SHP77 treated with DMSO at 0.1 percent for 48 hours (cell line): ENCODE data around the gene KRT3.

ENCODE experiments used
- DNase-seq: peaks from one replicate; lab custom pipeline; 2025; lab: John Stamatoyannopoulos, UW

Gene KRT3

DNA sequence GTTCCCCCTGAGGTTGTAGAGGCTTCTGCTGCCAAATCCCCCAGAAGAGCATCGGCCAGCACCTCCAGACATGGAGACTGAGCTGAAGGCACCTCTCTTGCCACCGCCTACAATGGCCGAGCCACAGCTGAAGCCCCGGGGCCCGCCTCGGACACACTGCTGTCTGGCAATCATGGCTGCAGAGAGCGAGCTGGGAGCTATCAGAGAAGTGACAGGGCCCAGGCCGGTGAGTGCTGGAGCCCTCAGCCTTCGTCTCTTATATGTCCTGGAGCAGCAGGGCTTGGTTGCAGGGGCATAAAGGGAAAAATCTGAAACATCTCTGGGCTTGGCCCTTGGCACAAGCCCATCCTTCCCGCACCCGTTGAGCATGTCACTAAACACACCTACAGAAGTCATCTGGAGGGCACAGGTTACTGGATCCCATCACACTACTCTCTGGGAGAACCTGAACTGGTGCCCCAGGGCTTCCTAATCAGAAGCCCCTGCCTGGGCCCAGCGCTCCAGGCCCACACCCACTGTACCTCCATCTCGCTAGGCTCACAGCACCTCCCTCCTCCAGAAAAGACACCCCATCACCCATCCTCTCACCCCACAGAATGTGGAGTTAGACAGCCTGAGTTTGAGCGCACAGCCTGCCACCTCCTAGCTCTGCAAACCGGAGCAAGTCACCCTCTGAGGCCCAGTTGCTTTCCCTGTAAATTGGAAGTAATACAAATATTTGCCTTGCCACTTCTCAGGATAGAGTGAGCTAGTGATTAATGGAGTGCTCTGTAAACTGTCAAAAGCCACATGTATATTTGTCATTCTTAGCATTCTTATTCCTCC is 18.2 kb upstream of the KRT3 start, which contains the start of gene KRT4:
Gene KRT4 (minus strand): TSS at position 232 of the 825 bp plus-strand sequence. CDS start 58 bp downstream, at position 174.
- peak; percentile 38 for DNase-seq

DNA sequence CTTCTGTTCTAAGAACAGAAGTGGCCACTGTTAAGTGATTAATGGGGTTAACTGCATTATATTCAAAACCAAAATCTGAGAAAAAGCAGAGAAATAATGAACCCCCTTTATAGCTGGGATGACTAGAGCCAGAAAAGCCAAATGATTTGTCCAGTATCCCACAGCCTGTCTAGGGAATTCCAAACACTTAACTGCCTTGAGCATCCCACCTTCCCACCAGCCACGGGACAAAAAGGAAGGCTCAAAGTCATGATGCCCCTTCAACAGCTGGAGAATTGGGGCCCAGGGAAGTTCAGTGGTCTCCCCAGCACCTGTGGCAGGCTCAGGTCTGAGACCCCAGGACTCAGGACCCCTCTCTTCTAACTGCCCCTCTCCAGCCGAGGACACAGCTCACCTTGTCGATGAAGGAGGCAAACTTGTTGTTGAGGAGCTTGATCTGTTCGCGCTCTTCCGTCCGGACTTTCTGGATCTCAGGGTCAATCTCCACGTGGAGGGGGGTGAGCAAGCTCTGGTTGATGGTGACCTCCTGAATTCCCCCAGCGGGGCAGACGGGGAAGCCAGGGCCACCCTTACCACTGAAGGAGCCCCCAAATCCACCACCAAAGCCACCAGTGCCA is 17.4 kb upstream of the KRT3 start:
- no peak for DNase-seq

DNA sequence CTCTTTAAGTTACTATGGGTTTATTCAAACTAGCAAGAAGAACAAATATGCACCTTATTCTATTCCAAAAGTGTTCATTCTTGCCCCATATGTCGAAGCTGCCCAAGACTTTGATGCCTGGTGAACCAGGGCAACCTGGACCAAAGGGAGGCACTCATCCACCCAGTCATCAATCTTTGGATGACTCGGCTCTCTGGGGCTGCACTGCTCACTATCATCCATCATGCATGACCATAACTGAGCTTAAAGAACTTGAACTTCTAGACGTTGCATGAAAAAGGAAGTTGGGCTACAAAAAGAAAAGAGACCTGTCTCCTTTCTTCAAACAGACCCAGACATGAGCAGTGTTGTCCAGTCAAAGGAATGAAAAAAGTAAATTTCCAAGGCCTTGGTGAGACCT is 16.8 kb upstream of the KRT3 start:
- DNase-seq: no peak

GRCh38 chr12:52812073-52812400 is 16.1 kb upstream of the KRT3 start:
- no peak for DNase-seq

GRCh38 chr12:52811191-52812072 is 15.5 kb upstream of the KRT3 start:
- DNase-seq: no peak

- DNase-seq: no peak
Observed at GRCh38 chr12:52810554-52810953, 14.6 kb upstream of the KRT3 start.

GRCh38 chr12:52809166-52809565 is 13.2 kb upstream of the KRT3 start:
- no peak for DNase-seq

DNA sequence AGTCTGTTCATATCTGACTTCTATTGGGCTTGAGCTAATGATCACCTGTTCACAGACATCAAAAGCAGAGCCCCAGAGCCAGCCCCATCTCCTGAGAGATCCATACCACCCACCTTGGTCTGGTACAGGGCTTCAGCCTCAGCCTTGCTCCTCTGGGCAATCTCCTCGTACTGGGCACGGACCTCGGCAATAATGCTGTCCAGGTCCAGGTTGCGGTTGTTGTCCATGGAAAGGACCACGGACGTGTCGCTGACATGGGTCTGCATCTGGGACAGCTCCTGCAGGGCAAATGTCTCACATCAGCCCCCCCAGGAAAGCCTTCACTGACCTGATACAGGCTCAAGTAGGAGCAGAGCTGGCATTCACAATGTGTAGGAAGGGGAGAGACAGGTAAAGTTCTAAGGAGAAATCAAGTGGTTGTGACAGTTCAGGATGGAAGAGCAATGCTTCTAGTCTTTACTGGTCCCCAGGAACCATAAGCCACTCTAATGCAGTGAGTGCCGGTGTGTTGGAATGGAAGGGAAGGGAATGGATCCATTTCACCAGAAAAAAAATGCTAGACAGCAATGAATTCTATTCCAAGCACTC is 12.8 kb upstream of the KRT3 start:
- DNase-seq: no peak

DNA sequence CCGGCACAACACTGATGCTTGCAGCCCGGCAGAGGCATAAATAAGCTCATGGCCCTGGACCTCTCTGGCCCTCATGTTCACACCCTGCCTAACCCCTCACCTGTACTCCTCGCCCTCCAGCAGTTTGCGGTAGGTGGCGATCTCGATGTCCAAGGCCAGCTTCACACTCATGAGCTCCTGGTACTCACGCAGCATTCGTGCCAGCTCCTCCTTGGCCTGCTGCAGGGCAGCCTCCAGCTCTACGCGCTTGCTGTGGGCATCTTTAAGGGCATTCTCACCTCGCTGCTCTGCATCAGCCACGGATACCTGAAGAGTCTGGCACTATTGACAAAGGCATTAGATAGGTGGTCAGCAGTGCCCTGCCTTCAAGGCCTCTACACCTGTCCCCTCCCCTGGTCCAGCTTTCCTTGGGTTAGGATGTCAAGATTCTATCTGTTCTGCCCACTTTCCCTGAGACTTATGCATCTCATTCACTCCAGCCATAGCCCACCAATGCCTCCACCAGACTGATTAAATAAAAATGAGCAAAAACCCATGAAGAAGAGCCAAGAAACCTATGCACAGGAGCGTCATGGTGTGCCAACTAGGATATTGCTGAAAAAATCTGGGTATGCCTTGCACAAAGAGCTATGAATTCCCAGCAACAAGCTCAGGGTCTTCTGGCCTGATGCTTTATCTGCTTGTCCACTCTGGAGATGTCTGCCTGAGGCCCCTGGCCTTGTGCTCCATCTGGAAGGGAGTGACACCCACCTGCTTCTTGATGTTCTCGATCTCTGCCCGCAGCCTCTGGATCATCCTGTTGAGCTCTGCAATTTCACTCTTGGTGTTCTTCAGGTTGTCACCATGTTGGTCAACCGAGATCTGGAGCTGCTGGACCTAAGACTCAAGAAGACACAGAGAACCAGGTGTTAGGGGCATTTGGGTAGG is 11.9 kb upstream of the KRT3 start:
- DNase-seq: no peak

GRCh38 chr12:52806821-52807543 is 11.1 kb upstream of the KRT3 start:
- no peak for DNase-seq

GRCh38 chr12:52806169-52806811 is 10.4 kb upstream of the KRT3 start:
- no peak for DNase-seq

DNA sequence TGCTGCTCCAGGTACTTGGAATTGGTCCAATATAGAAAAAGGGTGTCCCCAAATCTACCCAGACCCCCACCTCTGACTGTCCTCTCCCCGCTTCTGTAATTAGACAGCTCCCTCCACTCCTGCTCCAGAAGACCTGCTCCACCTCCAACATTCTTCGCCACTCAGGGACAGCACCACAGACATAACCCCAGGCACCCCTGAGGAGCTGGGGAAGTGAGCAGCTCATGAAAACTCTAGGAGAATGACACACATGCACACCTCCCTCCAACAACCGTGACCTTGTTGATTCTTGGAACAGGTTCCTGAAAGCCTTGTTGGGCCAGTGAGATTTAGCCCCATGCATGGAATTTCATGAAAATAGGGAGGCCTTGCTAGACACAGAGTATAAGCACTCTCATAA is 9.8 kb upstream of the KRT3 start:
- no peak for DNase-seq

GRCh38 chr12:52805000-52805399 is 9.1 kb upstream of the KRT3 start:
- no peak for DNase-seq

GRCh38 chr12:52802442-52802841 is 6.5 kb upstream of the KRT3 start:
- no peak for DNase-seq

DNA sequence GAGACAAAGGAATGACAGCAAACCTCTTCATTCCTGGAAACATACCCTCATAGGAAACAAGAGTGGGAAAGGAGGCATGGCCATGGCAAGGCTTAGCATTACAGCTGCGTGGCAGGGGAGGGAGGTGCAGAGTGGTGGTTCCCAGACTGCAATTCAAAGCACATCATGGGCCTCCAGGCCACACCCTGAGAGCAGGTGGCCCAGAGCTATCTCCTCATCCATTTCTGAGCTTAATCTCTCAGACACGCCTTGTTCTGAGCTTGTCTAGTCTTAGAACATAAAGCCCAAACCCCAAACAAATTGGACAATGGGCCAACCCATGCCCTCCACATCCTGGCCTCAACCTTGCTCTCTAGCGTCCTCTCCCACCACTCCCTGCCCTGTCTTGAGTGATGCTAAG is 5.9 kb upstream of the KRT3 start:
- DNase-seq: no peak

DNA sequence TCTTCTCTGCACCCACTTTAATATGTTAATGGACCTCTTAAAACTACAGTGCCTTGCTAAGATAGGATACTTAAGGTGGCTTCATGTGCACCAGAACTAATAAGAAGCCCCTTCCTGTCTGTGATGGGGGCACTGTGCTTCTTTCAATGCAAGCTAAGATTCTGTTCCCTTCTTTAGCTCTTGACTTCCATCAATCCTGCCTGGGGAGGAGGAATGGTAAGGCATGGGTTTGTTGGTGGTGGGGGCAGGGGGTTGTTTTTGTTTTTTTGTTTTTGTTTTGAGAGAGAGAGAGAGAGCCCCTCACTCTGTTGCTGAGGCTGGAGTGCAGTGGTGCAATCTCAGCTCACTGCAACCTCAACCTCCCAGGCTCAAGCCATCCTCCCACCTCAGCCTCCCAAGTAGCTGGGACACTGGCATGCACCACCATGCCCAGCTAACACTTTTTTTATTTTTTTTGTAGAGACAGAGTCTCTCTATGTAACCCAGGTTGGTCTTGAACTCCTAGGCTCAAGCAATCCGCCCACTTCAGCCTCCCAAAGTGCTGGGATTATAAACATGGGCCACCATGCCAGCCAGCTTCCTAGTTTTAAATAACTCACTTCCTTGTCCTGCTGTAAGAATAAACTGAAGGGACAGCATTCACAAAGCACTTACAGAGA is 4.5 kb upstream of the KRT3 start:
- DNase-seq: no peak

DNA sequence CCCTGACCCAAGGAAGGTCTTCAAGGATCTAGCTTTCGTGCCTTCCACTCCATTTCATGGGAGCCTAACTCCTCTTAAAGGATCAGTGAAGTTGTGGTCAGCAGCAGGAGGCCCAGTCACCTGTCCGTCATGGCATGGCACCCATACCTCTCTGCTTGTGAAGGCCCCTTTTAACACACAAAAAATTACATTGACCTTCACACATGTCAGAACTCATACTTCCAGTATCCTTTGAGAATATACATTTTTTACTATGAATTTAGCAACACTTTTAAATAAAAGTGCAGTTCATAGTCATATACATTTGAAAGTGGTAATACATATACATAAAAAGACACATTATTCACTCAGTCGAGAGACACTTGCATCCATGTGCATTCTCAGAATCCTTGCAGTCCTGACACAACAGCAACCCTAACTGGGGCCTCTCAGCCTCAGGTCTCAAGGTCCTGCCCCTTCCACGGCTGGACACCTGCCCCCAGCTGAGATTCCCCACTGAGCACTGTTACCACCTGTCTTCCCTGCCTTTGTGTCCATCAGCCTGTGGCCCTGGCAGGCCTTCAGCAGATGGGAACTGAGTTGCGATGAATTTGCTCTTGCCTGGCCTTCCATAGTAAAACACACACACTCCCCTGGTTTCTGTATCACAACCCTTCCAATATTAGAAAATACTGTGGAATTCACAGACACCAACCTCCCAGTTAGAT is 3.7 kb upstream of the KRT3 start:
- no peak for DNase-seq

DNA sequence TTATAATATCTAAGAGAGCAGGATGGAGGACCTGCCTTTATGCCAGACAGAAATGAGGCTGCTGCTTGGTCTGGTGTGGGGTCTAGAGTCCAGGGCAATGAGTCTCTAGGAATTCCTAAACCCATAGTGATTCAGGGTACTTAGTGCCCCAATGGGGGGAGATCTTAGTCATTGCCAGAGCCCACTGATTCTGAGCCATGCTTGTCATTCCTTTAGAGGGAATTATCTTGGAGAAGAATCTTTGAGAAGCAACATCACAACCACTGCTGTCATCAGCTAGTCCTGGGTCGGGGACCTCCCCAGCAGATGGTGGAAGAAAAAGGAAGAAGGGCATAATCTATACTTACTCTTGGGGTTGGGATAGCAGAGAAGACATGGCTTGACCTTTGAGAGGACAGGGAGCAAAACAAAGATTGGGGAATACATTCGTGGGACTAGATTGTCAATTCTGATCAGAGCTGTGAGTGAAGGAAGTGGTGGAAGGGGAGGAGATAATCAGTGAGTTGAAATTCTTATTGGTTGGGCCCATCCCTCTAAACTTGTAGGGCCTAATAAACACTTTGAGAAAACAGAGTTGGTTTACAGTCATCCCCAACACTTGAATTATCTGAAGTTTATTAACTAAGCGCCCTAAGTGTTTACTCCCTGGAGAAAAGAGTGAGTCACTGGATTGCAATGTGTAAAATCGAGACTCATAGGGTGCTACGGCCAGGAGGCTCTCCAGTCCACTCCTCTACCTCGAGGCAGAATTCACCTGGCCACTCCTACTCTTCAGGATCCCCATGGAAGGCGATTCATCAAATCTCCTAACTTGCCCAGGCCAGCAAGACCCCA is 3.0 kb upstream of the KRT3 start:
- DNase-seq: no peak
